GM04503 (cell line): ENCODE results near the gene TMEM170A.
A peak's percentile ranks its signal among the peaks of the same experiment; 100 is the strongest.
"Not testable (repeated sequence)": the region's sequence is repeated elsewhere in the genome, so short reads cannot be mapped to it uniquely, and the experiment has no call there.

ENCODE experiments used
- DNase-seq: peaks from one replicate; pipeline ENCODE4 v3.0.0-alpha.2; 2012; ENCODE audit warnings: low read depth

Gene TMEM170A

GRCh38 chr16:75452464-75453190 lies 11.9 kb downstream of the TMEM170A start:
- DNase-seq = no peak

- DNase-seq = no peak
Measured at GRCh38 chr16:75446416-75446815, 18.1 kb downstream of the TMEM170A start.

GRCh38 chr16:75445298-75445697 lies 19.2 kb downstream of the TMEM170A start:
- no peak for DNase-seq

GRCh38 chr16:75443298-75443697 lies 21.2 kb downstream of the TMEM170A start:
- DNase-seq = no peak

- peak; percentile 78 for DNase-seq
Measured at GRCh38 chr16:75433732-75434413, 30.6 kb downstream of the TMEM170A start.

GRCh38 chr16:75432828-75433731 lies 31.4 kb downstream of the TMEM170A start, which contains the start of gene CFDP1:
Gene CFDP1, minus strand, starts transcription at chr16:75433503. Its CDS starts 151 bp downstream, at chr16:75433352.
- peak; percentile 59 for DNase-seq

GRCh38 chr16:75429621-75430403 lies 34.7 kb downstream of the TMEM170A start:
- no peak for DNase-seq

- not testable (repeated sequence) for DNase-seq
Measured at GRCh38 chr16:75426524-75426923, 38.0 kb downstream of the TMEM170A start.

GRCh38 chr16:75424105-75424762 lies 40.3 kb downstream of the TMEM170A start:
- not testable (repeated sequence) for DNase-seq

GRCh38 chr16:75423723-75424104 lies 40.8 kb downstream of the TMEM170A start:
- no peak for DNase-seq

- no peak for DNase-seq
Measured at GRCh38 chr16:75421820-75422126, 42.7 kb downstream of the TMEM170A start.

GRCh38 chr16:75420987-75421819 lies 43.3 kb downstream of the TMEM170A start:
- no peak for DNase-seq

GRCh38 chr16:75416904-75417565 lies 47.5 kb downstream of the TMEM170A start:
- no peak for DNase-seq

GRCh38 chr16:75415169-75415905 lies 49.2 kb downstream of the TMEM170A start:
- no peak for DNase-seq

- DNase-seq = no peak
Measured at GRCh38 chr16:75413951-75414350, 50.5 kb downstream of the TMEM170A start.

GRCh38 chr16:75406943-75407342 lies 57.5 kb downstream of the TMEM170A start:
- no peak for DNase-seq

- DNase-seq = no peak
Measured at GRCh38 chr16:75402821-75403475, 61.5 kb downstream of the TMEM170A start.

- DNase-seq = no peak
Measured at GRCh38 chr16:75402159-75402820, 62.2 kb downstream of the TMEM170A start.
